ENCODE results near the gene GRAMD1B.

Gene GRAMD1B

DNA sequence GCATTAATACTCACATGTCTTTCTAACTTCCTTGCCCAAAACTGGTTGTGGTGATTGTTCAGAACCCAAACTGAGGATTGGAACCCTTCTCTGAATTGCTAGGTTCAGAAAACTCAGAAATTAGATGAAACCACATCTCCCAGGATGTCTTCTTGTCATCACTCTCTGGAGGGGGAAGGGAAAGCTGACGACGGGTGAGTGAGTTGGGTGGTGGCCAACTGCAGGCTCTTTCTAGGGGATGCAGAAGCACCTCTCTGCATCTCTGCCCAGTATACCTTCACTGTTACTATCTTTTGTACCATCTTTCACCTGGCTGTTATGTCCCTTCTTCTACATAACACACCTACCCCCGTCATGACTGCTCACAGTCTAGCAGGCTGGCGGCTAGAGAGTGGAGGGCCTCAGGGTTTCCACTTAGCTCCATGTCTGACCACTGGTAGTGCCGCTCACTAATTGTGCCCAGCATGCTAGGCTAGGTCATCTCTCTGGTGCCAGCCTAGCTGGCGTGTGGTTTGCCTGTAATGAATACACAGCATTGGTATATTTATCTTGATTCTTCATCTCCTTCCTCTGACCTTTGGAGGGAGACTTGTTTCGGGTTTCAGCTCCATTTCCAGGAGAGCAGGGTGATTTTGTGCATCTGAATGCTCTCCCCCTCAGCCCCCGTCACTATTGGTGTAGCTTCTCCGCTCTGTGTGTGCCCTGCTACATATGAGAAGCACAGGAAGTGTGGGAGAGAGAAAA is 7.3 kb downstream of the GRAMD1B start:
- Histone ChIP-seq H3K27me3 (ENCODE audit: control insufficient read depth in 3 of 3, insufficient read depth in 3 of 3, low read depth in 1 of 3, low read length in 3 of 3) (peaks cover 0 to 8% (median 0%) of the 10 kb centered on the region in 3 experiments), H3K27ac (replicated peaks; ENCODE audit: low read length) (no peak overlapping the region), H3K4ac (ENCODE audit: low read length) (no peak overlapping the region), H3K79me1 (ENCODE audit: low read depth, low read length) (peaks cover 3% of the 10 kb centered on the region), H4K8ac (ENCODE audit: low read depth, low read length) (no peak overlapping the region), H3K4me1 (ENCODE audit: control insufficient read depth in 2 of 2, insufficient read depth in 1 of 2, low read depth in 1 of 2, low read length in 2 of 2) (peaks cover 0 to 18% of the 10 kb centered on the region in 2 donors), H3K14ac (ENCODE audit: low read length) (no peak overlapping the region), H3K23ac (ENCODE audit: low read depth, low read length, poor library complexity) (no peak overlapping the region), H2BK120ac (ENCODE audit: low read depth, low read length) (no peak overlapping the region), H2AK5ac (ENCODE audit: low read depth, low read length) (no peak overlapping the region), H3K4me3 (ENCODE audit: low read length in 2 of 2) (no peak overlapping the region), H4K91ac (ENCODE audit: low read depth, low read length, poor library complexity) (no peak overlapping the region), H3K36me3 (replicated peaks in 1 of 2; ENCODE audit: control insufficient read depth in 2 of 2, insufficient read depth in 2 of 2, low read length in 2 of 2) (peaks cover 0 to 3% of the 10 kb centered on the region in 2 donors), H3K4me2 (ENCODE audit: insufficient read depth, low read length, poor library complexity, severe bottlenecking) (no peak overlapping the region), H2BK5ac (ENCODE audit: low read length) (no peak overlapping the region), H3K9ac (ENCODE audit: low read depth, low read length, poor library complexity) (no peak overlapping the region), H3K18ac (ENCODE audit: low read length) (peak overlapping the region; percentile 15), H2BK15ac (ENCODE audit: low read length) (no peak overlapping the region), H2AFZ (ENCODE audit: low read length) (no peak overlapping the region), H2BK12ac (ENCODE audit: low read length) (no peak overlapping the region), H3K9me3 (replicated peaks in 1 of 2; ENCODE audit: control insufficient read depth in 2 of 2, insufficient read depth in 1 of 2, low read depth in 1 of 2, low read length in 2 of 2) (no peaks in the 10 kb centered on the region)
- DNase-seq (ENCODE audit: low spot score): no peak
- WGBS, 2 donors (ENCODE audit: extremely low coverage in 2 of 2, insufficient read length in 2 of 2, insufficient replicate concordance in 1 of 2): no CpG with 5 or more reads among the region's 9 CpGs

DNA sequence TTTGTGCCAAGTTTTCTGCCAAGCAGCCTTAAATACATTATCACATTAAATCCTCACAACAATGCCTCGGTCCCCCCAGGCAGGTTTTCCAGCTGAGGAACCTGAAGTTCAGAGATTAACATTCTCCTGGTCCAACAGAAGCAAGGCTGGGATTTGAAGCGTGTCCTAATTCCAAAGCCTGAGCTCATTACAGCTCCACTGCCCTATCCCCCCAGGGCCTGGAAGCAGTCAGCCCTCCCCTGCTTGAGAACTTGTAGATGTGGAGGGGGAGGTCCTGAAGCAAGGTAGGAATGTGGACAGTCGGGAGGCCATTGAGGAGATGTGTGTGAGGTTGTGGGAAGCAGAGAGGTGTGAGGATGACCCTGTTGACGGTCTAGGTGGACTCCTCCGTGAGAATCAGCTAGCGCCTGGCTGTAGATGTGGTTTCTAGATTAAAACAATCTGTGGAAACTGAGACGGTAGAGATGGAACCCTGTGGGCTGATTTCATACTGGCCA is 8.1 kb downstream of the GRAMD1B start:
- no CpG with 5 or more reads among the region's 7 CpGs for WGBS, 2 donors (ENCODE audit: extremely low coverage in 2 of 2, insufficient read length in 2 of 2, insufficient replicate concordance in 1 of 2)

DNA sequence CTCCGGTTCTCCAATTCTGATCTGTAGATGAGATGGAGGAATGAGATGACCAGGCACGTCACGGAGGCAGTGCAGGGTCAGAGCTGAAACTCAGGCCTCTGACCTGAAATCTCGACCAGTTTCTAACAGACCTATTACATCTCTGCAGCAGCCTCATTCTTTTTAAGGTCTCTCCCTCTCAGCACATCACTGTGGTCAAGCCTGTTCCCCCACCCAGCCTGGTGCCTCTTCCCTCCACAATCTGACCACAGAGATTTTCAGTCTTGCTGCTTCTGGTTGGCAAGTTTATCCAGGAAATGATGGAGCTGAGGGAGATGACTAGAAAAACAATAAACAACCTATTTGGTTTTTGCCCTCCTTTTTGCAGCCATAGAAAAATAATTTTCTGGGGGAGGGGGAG is 9.5 kb downstream of the GRAMD1B start:
- no peak for DNase-seq (ENCODE audit: low spot score)
- H2AFZ ChIP-seq (ENCODE audit: low read length): no peak overlapping the region
- peaks cover 0 to 15% of the 10 kb centered on the region in 2 donors for H3K4me1 ChIP-seq (ENCODE audit: control insufficient read depth in 2 of 2, insufficient read depth in 1 of 2, low read depth in 1 of 2, low read length in 2 of 2)
- no peak overlapping the region for H3K4me3 ChIP-seq (ENCODE audit: low read length in 2 of 2)
- H3K14ac ChIP-seq (ENCODE audit: low read length): no peak overlapping the region
- no peak overlapping the region for H3K18ac ChIP-seq (ENCODE audit: low read length)
- peaks cover 0 to 3% of the 10 kb centered on the region in 2 donors for H3K36me3 ChIP-seq (replicated peaks in 1 of 2; ENCODE audit: control insufficient read depth in 2 of 2, insufficient read depth in 2 of 2, low read length in 2 of 2)
- no peak overlapping the region for H3K4ac ChIP-seq (ENCODE audit: low read length)
- H2AK5ac ChIP-seq (ENCODE audit: low read depth, low read length): no peak overlapping the region
- no peaks in the 10 kb centered on the region for H3K79me1 ChIP-seq (ENCODE audit: low read depth, low read length)
- no peaks in the 10 kb centered on the region for H3K27me3 ChIP-seq (ENCODE audit: control insufficient read depth in 3 of 3, insufficient read depth in 3 of 3, low read depth in 1 of 3, low read length in 3 of 3)
- no peak overlapping the region for H3K4me2 ChIP-seq (ENCODE audit: insufficient read depth, low read length, poor library complexity, severe bottlenecking)
- no peak overlapping the region for H3K23ac ChIP-seq (ENCODE audit: low read depth, low read length, poor library complexity)
- WGBS, 2 donors (ENCODE audit: extremely low coverage in 2 of 2, insufficient read length in 2 of 2, insufficient replicate concordance in 1 of 2): no CpG with 5 or more reads among the region's 4 CpGs
- H3K27ac ChIP-seq (replicated peaks; ENCODE audit: low read length): no peak overlapping the region
- no peak overlapping the region for H2BK12ac ChIP-seq (ENCODE audit: low read length)
- no peaks in the 10 kb centered on the region for H3K9me3 ChIP-seq (replicated peaks in 1 of 2; ENCODE audit: control insufficient read depth in 2 of 2, insufficient read depth in 1 of 2, low read depth in 1 of 2, low read length in 2 of 2)
- no peak overlapping the region for H4K91ac ChIP-seq (ENCODE audit: low read depth, low read length, poor library complexity)
- no peak overlapping the region for H2BK15ac ChIP-seq (ENCODE audit: low read length)
- H2BK5ac ChIP-seq (ENCODE audit: low read length): no peak overlapping the region
- no peak overlapping the region for H2BK120ac ChIP-seq (ENCODE audit: low read depth, low read length)
- no peak overlapping the region for H3K9ac ChIP-seq (ENCODE audit: low read depth, low read length, poor library complexity)
- H4K8ac ChIP-seq (ENCODE audit: low read depth, low read length): no peak overlapping the region

More for the DNA sequence above, 8.1 kb downstream of the GRAMD1B start:
- H2BK15ac ChIP-seq (ENCODE audit: low read length): no peak overlapping the region
- no peak overlapping the region for H3K4me2 ChIP-seq (ENCODE audit: insufficient read depth, low read length, poor library complexity, severe bottlenecking)
- peaks cover 3% of the 10 kb centered on the region for H3K79me1 ChIP-seq (ENCODE audit: low read depth, low read length)
- no peak overlapping the region for H3K4ac ChIP-seq (ENCODE audit: low read length)
- no peak overlapping the region for H3K23ac ChIP-seq (ENCODE audit: low read depth, low read length, poor library complexity)
- H3K36me3 ChIP-seq (replicated peaks in 1 of 2; ENCODE audit: control insufficient read depth in 2 of 2, insufficient read depth in 2 of 2, low read length in 2 of 2): peaks cover 0 to 3% of the 10 kb centered on the region in 2 donors
- H3K27me3 ChIP-seq (ENCODE audit: control insufficient read depth in 3 of 3, insufficient read depth in 3 of 3, low read depth in 1 of 3, low read length in 3 of 3): peaks cover 0 to 3% (median 0%) of the 10 kb centered on the region in 3 experiments
- no peak overlapping the region for H2BK12ac ChIP-seq (ENCODE audit: low read length)
- no peak overlapping the region for H2BK5ac ChIP-seq (ENCODE audit: low read length)
- no peak overlapping the region for H2AK5ac ChIP-seq (ENCODE audit: low read depth, low read length)
- H4K91ac ChIP-seq (ENCODE audit: low read depth, low read length, poor library complexity): no peak overlapping the region
- no peak overlapping the region for H3K14ac ChIP-seq (ENCODE audit: low read length)
- H2BK120ac ChIP-seq (ENCODE audit: low read depth, low read length): no peak overlapping the region
- H4K8ac ChIP-seq (ENCODE audit: low read depth, low read length): no peak overlapping the region
- H3K4me3 ChIP-seq (ENCODE audit: low read length in 2 of 2): no peak overlapping the region
- no peak overlapping the region for H2AFZ ChIP-seq (ENCODE audit: low read length)
- peaks cover 0 to 15% of the 10 kb centered on the region in 2 donors for H3K4me1 ChIP-seq (ENCODE audit: control insufficient read depth in 2 of 2, insufficient read depth in 1 of 2, low read depth in 1 of 2, low read length in 2 of 2)
- H3K27ac ChIP-seq (replicated peaks; ENCODE audit: low read length): no peak overlapping the region
- no peaks in the 10 kb centered on the region for H3K9me3 ChIP-seq (replicated peaks in 1 of 2; ENCODE audit: control insufficient read depth in 2 of 2, insufficient read depth in 1 of 2, low read depth in 1 of 2, low read length in 2 of 2)
- no peak overlapping the region for H3K18ac ChIP-seq (ENCODE audit: low read length)
- no peak for DNase-seq (ENCODE audit: low spot score)
- no peak overlapping the region for H3K9ac ChIP-seq (ENCODE audit: low read depth, low read length, poor library complexity)

DNA sequence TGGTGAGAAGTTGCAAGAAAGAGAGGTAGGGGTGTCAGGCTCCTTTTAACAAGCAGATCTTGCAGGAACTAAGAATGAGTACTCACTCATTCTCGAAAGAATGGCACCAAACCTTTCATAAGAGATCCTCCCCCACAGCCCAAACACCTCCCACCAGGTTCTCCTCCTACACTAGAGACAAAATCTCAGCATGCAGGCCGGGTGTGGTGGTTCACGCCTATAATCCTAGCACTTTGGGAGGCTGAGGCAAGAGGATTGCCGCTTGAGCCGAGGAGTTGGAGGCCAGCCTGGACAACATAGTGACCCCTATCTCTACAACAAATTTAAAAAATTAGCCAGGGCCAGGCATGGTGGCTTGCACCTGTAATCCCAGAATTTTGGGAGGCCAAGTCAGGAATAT is 11.1 kb downstream of the GRAMD1B start:
- H2BK120ac ChIP-seq (ENCODE audit: low read depth, low read length): no peak overlapping the region
- no CpG with 5 or more reads among the region's 5 CpGs for WGBS, 2 donors (ENCODE audit: extremely low coverage in 2 of 2, insufficient read length in 2 of 2, insufficient replicate concordance in 1 of 2)
- H3K4me2 ChIP-seq (ENCODE audit: insufficient read depth, low read length, poor library complexity, severe bottlenecking): no peak overlapping the region
- no peak overlapping the region for H2BK15ac ChIP-seq (ENCODE audit: low read length)
- H3K4ac ChIP-seq (ENCODE audit: low read length): no peak overlapping the region
- no peak overlapping the region for H3K27ac ChIP-seq (replicated peaks; ENCODE audit: low read length)
- DNase-seq (ENCODE audit: low spot score): no peak
- H3K18ac ChIP-seq (ENCODE audit: low read length): no peak overlapping the region
- H3K23ac ChIP-seq (ENCODE audit: low read depth, low read length, poor library complexity): no peak overlapping the region
- no peak overlapping the region for H3K14ac ChIP-seq (ENCODE audit: low read length)
- H2AK5ac ChIP-seq (ENCODE audit: low read depth, low read length): no peak overlapping the region
- no peaks in the 10 kb centered on the region for H3K9me3 ChIP-seq (replicated peaks in 1 of 2; ENCODE audit: control insufficient read depth in 2 of 2, insufficient read depth in 1 of 2, low read depth in 1 of 2, low read length in 2 of 2)
- no peak overlapping the region for H4K91ac ChIP-seq (ENCODE audit: low read depth, low read length, poor library complexity)
- peaks cover 0 to 3% of the 10 kb centered on the region in 2 donors for H3K36me3 ChIP-seq (replicated peaks in 1 of 2; ENCODE audit: control insufficient read depth in 2 of 2, insufficient read depth in 2 of 2, low read length in 2 of 2)
- H4K8ac ChIP-seq (ENCODE audit: low read depth, low read length): no peak overlapping the region
- H3K27me3 ChIP-seq (ENCODE audit: control insufficient read depth in 3 of 3, insufficient read depth in 3 of 3, low read depth in 1 of 3, low read length in 3 of 3): no peaks in the 10 kb centered on the region
- H2AFZ ChIP-seq (ENCODE audit: low read length): no peak overlapping the region
- H3K4me3 ChIP-seq (ENCODE audit: low read length in 2 of 2): no peak overlapping the region
- H2BK5ac ChIP-seq (ENCODE audit: low read length): no peak overlapping the region
- no peak overlapping the region for H2BK12ac ChIP-seq (ENCODE audit: low read length)
- H3K4me1 ChIP-seq (ENCODE audit: control insufficient read depth in 2 of 2, insufficient read depth in 1 of 2, low read depth in 1 of 2, low read length in 2 of 2): peaks cover 0 to 13% of the 10 kb centered on the region in 2 donors
- H3K9ac ChIP-seq (ENCODE audit: low read depth, low read length, poor library complexity): no peak overlapping the region
- no peaks in the 10 kb centered on the region for H3K79me1 ChIP-seq (ENCODE audit: low read depth, low read length)
